ENCODE results near the gene VENTX.

- TF ChIP-seq CTCF (conservative IDR thresholded peaks at IDR 0.05) (no peak), ZFX (IDR thresholded peaks at IDR 0.05) (no peak)
Measured at GRCh38 chr10:133210398-133211140, 27.1 kb upstream of the VENTX start.

Data from C4-2B (cell line).